ENCODE data around the gene DIPK1A. TPM values are rescaled to one million over a fixed set of nuclear protein-coding genes. Genes with fewer than 3 reads are reported as not detected.
A peak's percentile ranks its signal among the peaks of the same experiment; 100 is the strongest.

Gene DIPK1A
- polyA plus RNA-seq, 1 experiment = 12.3 TPM

DNA sequence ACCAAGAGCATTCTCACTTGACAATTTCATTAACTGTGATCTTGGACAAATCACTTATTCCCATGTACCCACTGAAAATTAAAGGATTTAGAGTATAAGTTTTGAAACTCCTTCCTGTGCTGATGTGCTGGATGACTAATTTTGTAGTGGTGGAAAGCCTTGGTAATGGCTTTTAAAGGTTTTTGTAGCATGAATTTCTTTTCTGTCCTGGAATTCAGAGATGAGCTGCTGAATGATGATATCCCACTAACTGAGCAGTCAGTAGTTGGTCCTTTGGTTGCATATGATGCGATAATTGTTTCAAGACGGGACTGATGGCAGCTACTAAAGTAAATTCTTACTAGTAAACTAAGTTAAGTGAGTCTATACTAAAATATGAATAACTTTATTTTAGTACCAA is 124.2 kb downstream of the DIPK1A start:
- ChIA-PET CTCF (interaction anchor here (1.6 to 2.4 kb wide), 2 partner anchors 22 to 158 kb away, joined by 4 to 9 read pairs; no protein-coding TSS in a partner anchor), POLR2A (no interaction called here)
- H3K4me3 ChIP-seq (ENCODE audit: low read depth, low read length) = no peak overlapping the region
- H3K27me3 ChIP-seq (ENCODE audit: control insufficient read depth, insufficient read depth, low read length) = no peaks in the 10 kb centered on the region
- peaks cover 6% of the 10 kb centered on the region for H3K36me3 ChIP-seq (ENCODE audit: control insufficient read depth, insufficient read depth, low read length)
- no peak for DNase-seq (ENCODE audit: low read depth)
- TF ChIP-seq, protein P1, sequence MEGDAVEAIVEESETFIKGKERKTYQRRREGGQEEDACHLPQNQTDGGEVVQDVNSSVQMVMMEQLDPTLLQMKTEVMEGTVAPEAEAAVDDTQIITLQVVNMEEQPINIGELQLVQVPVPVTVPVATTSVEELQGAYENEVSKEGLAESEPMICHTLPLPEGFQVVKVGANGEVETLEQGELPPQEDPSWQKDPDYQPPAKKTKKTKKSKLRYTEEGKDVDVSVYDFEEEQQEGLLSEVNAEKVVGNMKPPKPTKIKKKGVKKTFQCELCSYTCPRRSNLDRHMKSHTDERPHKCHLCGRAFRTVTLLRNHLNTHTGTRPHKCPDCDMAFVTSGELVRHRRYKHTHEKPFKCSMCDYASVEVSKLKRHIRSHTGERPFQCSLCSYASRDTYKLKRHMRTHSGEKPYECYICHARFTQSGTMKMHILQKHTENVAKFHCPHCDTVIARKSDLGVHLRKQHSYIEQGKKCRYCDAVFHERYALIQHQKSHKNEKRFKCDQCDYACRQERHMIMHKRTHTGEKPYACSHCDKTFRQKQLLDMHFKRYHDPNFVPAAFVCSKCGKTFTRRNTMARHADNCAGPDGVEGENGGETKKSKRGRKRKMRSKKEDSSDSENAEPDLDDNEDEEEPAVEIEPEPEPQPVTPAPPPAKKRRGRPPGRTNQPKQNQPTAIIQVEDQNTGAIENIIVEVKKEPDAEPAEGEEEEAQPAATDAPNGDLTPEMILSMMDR (IDR thresholded peaks at IDR 0.05; ENCODE audit: insufficient read depth, low read depth, low read length) = no peak

DNA sequence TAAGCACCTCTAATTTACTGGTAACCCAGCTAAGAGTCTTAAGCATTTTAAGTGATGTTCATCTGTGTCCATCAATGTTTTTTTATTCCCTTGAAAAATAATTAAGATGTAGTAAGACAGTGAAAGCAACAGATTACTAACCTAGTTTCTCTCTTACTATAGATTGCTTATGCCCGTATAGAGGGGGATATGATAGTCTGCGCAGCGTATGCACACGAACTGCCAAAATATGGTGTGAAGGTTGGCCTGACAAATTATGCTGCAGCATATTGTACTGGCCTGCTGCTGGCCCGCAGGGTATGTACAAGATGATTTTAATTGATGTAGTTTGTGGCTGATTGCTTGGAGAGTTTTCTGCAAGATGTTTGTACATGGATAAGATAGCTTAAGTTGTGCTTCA is 126.6 kb downstream of the DIPK1A start:
- Histone ChIP-seq H3K4me3 (ENCODE audit: low read depth, low read length) (no peak overlapping the region), H3K36me3 (ENCODE audit: control insufficient read depth, insufficient read depth, low read length) (peaks cover 2% of the 10 kb centered on the region), H3K27me3 (ENCODE audit: control insufficient read depth, insufficient read depth, low read length) (no peaks in the 10 kb centered on the region)
- no peak for DNase-seq (ENCODE audit: low read depth)
- ChIA-PET POLR2A (no interaction called here), CTCF (interaction anchor here (0.6 to 1.0 kb wide), 2 partner anchors 19 to 160 kb away, joined by 3 to 4 read pairs; no protein-coding TSS in a partner anchor)
- TF ChIP-seq, protein P1 (IDR thresholded peaks at IDR 0.05; ENCODE audit: insufficient read depth, low read depth, low read length) = no peak

DNA sequence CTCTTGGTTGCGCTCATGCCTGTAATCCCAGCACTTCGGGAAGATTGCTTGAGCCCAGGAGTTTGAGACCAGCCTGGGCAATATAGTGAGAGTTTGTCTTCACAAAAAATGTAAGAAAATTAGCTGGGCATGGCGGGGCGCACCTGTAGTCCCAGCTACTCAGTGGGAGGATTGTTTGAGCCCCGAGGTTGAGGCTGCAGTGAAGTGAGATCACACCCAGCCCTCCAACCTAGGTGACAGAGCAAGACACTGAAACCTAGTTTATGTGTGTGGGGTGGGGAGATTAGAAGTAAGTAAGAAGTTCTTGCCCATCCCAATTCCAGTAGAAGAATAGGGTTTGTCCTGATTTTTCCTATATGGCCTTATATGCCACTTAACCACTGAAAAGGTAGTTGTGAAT is 127.4 kb downstream of the DIPK1A start:
- POLR2A ChIA-PET = no interaction called here
- DNase-seq (ENCODE audit: low read depth) = no peak
- TF ChIP-seq, protein P1 (IDR thresholded peaks at IDR 0.05; ENCODE audit: insufficient read depth, low read depth, low read length) = no peak
- Histone ChIP-seq H3K36me3 (ENCODE audit: control insufficient read depth, insufficient read depth, low read length) (peaks cover 2% of the 10 kb centered on the region), H3K27me3 (ENCODE audit: control insufficient read depth, insufficient read depth, low read length) (no peaks in the 10 kb centered on the region), H3K4me3 (ENCODE audit: low read depth, low read length) (peak overlapping the region; percentile 62)
- CTCF ChIA-PET = interaction anchor here (1.0 kb wide), 1 partner anchor 161 kb away, joined by 4 read pairs; no protein-coding TSS in a partner anchor

DNA sequence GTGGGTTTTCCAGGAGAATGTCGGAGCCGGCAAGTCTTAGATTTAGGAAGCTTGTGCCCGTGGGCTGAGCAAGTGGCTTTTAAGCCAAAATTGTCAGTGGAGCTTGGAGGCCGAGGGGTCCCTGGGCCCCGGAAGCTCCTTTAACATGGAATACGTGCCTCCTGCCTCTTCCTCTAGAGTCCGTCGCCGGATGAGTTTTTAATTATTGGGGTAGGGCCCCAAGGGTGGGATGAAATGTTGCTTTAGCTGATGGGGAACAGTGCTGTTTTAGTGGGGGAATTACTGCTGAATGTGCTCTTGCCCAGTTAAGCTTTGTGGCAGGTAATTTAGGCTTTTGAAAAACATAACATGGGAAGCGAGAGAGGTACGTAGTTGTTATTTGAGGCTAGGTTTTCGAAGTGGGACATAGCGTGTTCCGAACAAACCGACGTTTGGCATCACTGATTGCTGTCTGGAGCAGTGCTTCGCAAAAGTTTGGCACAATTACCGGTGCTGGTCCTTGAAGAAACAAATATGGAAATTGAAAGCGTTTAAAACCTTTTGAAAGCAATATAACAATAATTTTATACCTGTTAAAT is 128.6 kb downstream of the DIPK1A start:
- Histone ChIP-seq H3K4me3 (ENCODE audit: low read depth, low read length) (peak overlapping the region; percentile 62), H3K27me3 (ENCODE audit: control insufficient read depth, insufficient read depth, low read length) (no peaks in the 10 kb centered on the region), H3K36me3 (ENCODE audit: control insufficient read depth, insufficient read depth, low read length) (no peaks in the 10 kb centered on the region; the same call in 1 of the 2 replicates)
- ChIA-PET CTCF (interaction anchor here (0.8 to 2.3 kb wide), 17 partner anchors 9 to 187 kb away, joined by 3 to 34 read pairs (median 4); partner anchors contain the start of gene DIPK1A), POLR2A (interaction anchor here (0.6 kb wide), 1 partner anchor 513 kb away, joined by 5 read pairs; no protein-coding TSS in a partner anchor)
- TF ChIP-seq, protein P1 (IDR thresholded peaks at IDR 0.05; ENCODE audit: insufficient read depth, low read depth, low read length) = no peak
- DNase-seq (ENCODE audit: low read depth) = no peak

DNA sequence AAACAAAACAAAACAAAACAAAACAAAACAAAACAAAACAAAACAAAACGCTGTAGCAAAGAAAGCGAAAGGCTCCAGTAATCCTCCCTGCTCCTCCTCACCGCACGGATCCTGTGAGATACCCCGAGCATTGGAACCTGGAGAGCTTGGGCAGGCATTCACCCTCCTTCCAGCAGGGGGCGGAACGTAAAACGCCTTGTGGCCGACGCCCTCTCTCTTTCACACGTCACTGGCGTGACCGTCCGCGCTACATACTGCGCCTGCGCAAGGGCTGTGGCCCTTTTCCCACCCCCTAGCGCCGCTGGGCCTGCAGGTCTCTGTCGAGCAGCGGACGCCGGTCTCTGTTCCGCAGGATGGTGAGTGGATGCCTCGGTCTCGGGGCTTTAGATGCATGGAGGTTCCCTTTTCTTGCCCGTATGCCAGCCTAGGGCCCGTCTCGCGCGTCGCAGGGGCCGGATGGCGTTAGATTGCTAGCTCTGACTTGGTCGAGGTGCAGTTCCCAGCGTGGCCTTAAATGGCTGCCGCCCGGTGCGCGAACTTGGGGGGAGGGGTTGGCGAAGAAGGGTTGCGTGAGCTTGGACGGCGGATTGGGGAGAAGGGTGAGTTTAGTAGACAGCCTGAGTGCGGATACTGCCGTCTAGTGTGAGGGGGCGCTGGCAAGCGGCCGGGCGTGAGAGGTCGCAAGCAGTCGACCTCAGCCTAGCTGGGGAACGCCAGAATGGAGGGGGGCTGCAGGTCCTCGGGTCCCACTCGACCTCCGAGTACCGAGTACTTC is 129.3 kb downstream of the DIPK1A start, which contains the start of gene RPL5:
RPL5 (plus strand) TSS at position 279 of the 775 bp plus-strand sequence; CDS start at position 354, 75 bp downstream.
- Histone ChIP-seq H3K36me3 (ENCODE audit: control insufficient read depth, insufficient read depth, low read length) (no peaks in the 10 kb centered on the region; the same call in 1 of the 2 replicates), H3K4me3 (ENCODE audit: low read depth, low read length) (peak within 1 kb of the TSS; percentile 62), H3K27me3 (ENCODE audit: control insufficient read depth, insufficient read depth, low read length) (no peaks in the 10 kb centered on the region)
- ChIA-PET CTCF (interaction anchor here (0.6 to 2.3 kb wide), 21 partner anchors 9 to 625 kb away, joined by 3 to 34 read pairs (median 4); partner anchors contain the start of gene DIPK1A), POLR2A (no interaction called here)
- TF ChIP-seq, protein P1 (IDR thresholded peaks at IDR 0.05; ENCODE audit: insufficient read depth, low read depth, low read length) = peak; percentile 97
- peak; percentile 82 for DNase-seq (ENCODE audit: low read depth)

Measured in BJ (cell line).